GM18511 (cell line): ENCODE measurements around the gene FRMD6.

ENCODE experiments used
- ATAC-seq: cut with Tn5 transposase; IDR thresholded peaks from one replicate; pipeline ENCODE4 v1.9.1; 2021; ENCODE audit warnings: mild to moderate bottlenecking, moderate library complexity; ENCODE audit not compliant: unreplicated experiment

Gene FRMD6

GRCh38 chr14:51663783-51664326, 12.1 kb downstream of the FRMD6 start:
- no peak for ATAC-seq

- no peak for ATAC-seq
Measured at GRCh38 chr14:51666070-51666469, 14.4 kb downstream of the FRMD6 start.

- no peak for ATAC-seq
Measured at GRCh38 chr14:51666826-51667225, 15.1 kb downstream of the FRMD6 start.

- no peak for ATAC-seq
Measured at GRCh38 chr14:51668870-51669269, 17.2 kb downstream of the FRMD6 start.

GRCh38 chr14:51674294-51675002, 22.7 kb downstream of the FRMD6 start:
- ATAC-seq = no peak

GRCh38 chr14:51676549-51676948, 24.8 kb downstream of the FRMD6 start:
- no peak for ATAC-seq

DNA sequence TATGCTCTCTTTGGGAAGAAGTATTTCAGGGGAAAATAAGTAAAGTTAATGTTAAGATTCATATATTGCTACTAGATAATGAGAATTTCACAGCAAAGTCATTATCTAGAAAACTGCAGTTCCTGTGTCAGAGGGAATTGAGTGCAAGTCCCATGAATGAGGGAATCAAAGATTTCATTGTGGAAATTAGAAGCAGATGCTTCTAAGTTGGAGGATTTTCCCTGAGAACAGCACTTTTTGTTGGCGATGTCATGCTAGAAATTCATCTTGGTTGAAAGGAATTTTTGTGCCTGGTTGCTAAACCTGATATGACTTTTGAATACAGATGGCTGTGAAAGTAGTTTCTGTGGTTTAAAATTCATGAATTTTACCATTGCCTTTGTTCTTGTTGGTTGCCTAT, 25.6 kb downstream of the FRMD6 start:
- ATAC-seq = no peak

DNA sequence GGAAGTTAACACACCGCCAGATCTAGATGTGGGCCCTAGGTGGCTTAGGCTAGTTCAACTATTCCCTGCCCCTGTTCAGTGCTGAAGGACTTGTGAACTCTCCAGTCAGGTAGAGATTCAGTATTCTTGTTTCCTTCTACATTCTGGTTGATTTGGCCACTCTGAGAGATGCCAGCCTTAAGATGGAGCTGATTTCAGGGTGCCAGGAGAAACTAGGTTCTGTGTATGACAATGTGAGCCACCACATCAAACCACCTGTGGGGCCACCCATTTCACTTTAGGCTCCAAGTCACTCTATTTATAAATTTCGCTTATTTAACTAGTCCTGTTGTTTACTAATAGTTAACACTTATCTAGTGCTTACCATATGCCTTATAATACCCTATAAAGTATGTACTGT, 26.0 kb downstream of the FRMD6 start:
- ATAC-seq = no peak

GRCh38 chr14:51680031-51680430, 28.3 kb downstream of the FRMD6 start:
- no peak for ATAC-seq

GRCh38 chr14:51681411-51681810, 29.7 kb downstream of the FRMD6 start:
- ATAC-seq = no peak

DNA sequence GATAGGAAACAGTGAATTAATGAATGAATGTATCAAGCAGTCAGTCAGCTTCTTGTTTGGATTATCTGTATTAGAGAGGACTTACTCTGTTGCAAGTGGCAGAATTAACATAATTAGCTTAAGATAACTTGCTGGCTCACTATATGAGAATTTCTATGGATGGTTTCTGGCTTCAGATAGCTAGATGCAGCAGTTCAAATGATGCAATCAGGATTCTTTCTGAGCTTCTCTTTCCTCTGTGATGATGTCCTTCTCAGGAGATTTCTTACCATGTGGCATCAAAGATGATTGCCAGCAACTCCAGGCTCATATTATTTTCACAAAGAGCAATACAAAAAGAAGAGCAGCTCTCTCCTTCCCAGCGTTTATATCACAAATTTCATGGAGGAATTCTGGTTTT, 30.7 kb downstream of the FRMD6 start:
- no peak for ATAC-seq

GRCh38 chr14:51684760-51685159, 33.0 kb downstream of the FRMD6 start:
- ATAC-seq = no peak

DNA sequence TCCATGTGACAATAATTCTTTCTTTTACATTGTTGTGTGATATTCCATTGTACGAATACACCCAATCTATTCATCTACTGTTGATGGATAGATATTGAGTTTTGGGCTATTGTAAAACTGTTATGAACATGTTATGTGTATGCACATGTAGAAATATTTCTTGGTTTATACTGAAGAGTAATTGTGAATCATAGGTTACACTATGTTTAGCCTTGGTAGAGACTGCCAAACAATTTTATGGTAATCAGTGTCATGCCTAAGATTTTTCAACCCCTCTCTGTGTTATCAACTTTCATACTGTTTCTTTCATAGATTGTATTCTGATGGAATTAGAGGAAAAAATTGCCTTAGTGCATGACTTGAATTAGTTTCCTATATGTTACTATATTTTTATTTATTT, 39.5 kb downstream of the FRMD6 start:
- ATAC-seq = no peak

DNA sequence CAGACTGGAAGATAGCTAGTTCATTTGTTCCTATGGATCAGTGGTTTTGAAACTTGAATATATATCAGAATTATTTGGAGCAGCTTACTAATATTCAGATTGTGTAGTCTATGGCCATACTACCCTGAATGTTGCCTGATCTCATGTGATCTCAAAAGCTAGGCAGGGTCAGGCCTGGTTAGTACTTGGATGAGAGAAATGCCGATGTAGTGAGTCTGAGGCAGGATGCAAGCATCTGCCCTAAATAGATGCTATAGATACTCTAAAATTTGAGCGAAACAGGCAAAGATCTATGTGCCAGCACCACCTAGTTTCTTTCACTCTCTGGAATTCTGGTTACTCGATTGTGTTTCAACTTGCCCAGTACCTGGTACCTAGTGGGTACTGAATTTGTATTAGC, 40.9 kb downstream of the FRMD6 start:
- no peak for ATAC-seq

DNA sequence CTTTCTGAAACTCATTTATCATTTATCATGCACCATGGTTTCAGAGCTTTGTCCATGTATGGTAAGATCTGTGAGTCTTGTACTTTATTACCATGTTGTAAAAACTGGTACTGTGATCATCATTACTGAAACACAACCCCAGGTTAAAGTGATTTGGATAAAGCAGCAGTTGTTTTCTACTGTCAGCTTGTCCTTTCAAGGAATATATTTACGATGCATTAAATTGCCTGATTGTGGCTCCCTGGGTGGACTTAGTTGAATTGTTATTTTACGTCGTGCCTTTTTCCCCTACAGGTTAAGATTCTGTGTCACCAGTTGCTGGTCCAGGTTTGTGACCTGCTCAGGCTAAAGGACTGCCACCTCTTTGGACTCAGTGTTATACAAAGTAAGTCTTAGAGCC, 46.1 kb downstream of the FRMD6 start:
- no peak for ATAC-seq

DNA sequence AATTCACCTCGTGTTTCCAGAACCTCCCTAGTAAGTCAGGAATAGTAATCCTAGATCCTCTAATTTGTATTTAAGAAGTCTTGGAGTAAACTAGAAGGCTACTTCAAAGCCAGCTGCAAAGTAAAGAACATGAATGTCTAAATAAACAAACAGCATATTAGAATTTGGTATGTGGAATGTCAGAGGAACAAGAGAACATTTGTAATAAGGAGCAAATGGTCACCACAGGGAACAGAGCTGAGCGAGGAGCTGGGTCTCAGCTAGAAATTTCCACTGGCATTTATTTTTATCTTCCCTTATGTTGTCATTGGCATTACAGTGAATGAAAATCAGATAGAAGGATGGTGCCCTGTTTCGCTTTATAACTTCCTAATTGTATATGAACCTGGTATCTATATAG, 50.2 kb downstream of the FRMD6 start:
- ATAC-seq = no peak

DNA sequence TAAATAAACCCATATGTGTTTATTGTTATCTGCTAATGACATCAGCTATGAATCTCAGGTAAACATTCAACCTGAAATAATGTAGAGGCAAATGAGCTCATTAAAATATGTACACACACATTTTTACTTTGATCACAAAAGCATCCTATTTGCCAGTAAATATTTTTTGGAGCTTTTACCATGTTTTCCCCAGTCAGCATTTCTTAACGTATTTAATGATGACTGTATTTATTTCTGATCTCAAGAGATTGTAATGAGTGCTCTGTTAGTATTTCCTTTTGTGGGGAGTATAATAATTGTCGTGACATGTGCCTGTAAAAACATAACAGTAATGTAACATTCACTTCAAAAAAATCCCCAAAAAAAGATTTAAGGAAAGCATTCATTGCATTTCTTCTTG, 52.1 kb downstream of the FRMD6 start:
- no peak for ATAC-seq

DNA sequence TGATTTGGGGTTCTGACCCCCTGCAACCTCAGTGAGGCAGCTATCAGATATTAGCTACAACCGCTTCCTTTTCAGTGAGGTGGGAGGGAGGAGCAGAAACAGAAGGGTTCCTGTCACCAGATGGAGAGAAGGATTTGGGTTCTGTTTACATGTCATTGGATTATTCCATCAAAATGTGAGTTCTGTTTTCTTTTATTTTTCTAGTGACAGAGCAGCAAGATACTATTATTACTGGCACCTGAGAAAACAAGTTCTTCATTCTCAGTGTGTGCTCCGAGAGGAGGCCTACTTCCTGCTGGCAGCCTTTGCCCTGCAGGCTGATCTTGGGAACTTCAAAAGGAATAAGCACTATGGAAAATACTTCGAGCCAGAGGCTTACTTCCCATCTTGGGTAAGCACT, 52.8 kb downstream of the FRMD6 start:
- ATAC-seq = no peak

DNA sequence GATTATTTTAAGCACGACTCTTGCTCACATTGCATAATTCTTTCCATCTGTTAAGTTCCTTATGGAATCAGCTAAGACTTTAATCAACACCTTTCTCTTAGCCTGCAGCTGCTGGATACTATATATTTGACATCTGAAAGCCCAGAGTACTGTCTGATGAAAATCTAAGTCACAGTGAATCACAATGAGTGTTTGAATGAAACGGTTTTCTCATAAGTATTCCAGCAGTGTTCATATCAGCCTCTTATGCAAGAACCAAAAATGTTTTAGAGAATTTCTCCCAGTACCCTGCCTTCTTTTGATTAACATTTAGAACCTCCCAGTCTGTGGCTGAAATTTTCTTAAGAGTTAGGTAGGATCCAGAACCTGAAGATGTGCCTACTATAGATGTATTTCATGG, 55.6 kb downstream of the FRMD6 start:
- ATAC-seq = no peak

GRCh38 chr14:51711505-51711904, 59.8 kb downstream of the FRMD6 start:
- no peak for ATAC-seq

GRCh38 chr14:51715250-51715649, 63.5 kb downstream of the FRMD6 start:
- no peak for ATAC-seq

DNA sequence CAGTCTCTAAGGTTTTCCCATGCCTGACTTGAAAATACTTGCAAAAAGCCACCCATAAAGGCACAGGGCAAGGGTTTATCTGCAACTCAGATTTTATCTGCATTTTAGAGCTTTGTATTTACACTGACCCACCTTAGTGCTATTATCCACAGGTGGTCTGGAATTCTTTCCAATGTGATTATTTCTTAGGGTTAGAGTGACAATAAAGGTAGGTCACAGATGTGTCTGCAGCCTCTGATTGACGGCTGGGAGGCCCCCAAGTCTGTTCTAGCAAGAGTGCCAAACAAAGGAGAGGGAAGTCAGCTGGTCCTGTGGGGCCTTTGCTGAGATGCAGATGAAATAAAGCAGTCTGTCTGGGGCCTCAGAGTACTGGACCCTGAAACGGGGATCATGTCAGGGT, 64.0 kb downstream of the FRMD6 start:
- ATAC-seq = no peak

DNA sequence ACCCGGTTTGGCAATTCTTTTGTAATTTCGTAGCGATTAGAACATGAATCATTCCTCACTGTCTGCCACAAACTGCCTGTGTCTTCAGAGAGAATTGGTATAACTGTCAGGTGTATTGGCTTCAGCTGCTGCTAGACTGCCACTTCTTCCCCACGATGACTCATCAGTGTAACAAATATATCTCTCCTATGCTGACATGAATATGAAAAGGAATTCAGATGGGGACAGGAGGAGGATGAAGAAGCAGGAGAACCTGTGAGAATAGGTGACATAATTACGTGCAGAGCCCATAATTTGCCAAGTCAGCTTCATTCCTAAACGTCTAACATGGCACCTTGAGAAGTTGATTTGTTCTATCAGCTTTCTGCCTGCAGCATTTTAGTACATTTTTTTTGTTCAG, 64.9 kb downstream of the FRMD6 start:
- no peak for ATAC-seq
